Uterus (tissue), 2 donors: Measurements from ENCODE around the gene PTPN20.

Experiments
- CTCF ChIP-seq, 4 experiments: fragments of 200-600 bp in 2 of 4; fragments of 450-650 bp in 2 of 4; sonication (generic) in 2 of 4; IDR thresholded peaks; one replicate each; pipeline ENCODE4 v1.5.1; 2016 to 2019; ENCODE audit warnings: antibody characterized with exemption in 4 of 4, mild to moderate bottlenecking in 2 of 4, moderate library complexity in 1 of 4
- POLR2A ChIP-seq, 2 donors: fragments of 450-650 bp; IDR thresholded peaks; one replicate each; pipeline ENCODE4 v1.6.1; 2016; ENCODE audit warnings: antibody characterized with exemption in 2 of 2, mild to moderate bottlenecking in 1 of 2, moderate library complexity in 1 of 2

DNA sequence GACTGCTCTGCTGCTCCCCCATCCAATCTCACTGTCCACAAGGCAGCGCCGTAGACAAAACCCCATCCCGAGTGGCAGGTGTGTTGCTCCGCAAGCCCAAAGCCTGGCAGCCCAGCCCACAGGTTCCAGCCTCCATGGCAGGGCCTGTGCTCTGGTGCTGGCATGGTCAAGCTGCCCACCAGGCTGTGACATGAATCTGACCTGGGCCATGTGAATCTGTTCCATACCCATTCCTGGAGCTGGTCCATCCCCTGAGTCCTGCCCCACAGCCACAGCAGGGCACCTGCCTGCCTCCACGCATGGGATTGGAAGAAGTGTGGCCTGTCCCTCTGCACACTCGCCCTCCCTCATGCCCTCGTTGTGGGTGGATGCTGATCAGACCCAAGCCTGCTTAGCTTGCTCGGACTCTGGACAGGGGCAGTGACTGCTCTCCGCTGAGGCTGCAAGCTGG lies 128.8 kb downstream of the PTPN20 start:
- TF ChIP-seq CTCF (IDR thresholded peaks at IDR 0.05) (no peak), POLR2A (IDR thresholded peaks at IDR 0.05) (no peak)
